Measurements from ENCODE around the gene RIMBP2.
"Not testable (repeated sequence)": the region's sequence is repeated elsewhere in the genome, so short reads cannot be mapped to it uniquely, and the experiment has no call there.

RIMBP2 gene

GRCh38 chr12:130589540-130590317 is 126.4 kb downstream of the RIMBP2 start:
- DNase-seq, result no peak

- DNase-seq, result no peak
Observed at GRCh38 chr12:130588696-130589539, 127.2 kb downstream of the RIMBP2 start.

GRCh38 chr12:130587966-130588365 is 128.1 kb downstream of the RIMBP2 start:
- DNase-seq, result no peak

- not testable (repeated sequence) for DNase-seq
Observed at GRCh38 chr12:130584475-130584874, 131.6 kb downstream of the RIMBP2 start.

GRCh38 chr12:130583800-130584199 is 132.3 kb downstream of the RIMBP2 start:
- DNase-seq, result no peak

- DNase-seq, result no peak
Observed at GRCh38 chr12:130583317-130583716, 132.8 kb downstream of the RIMBP2 start.

GRCh38 chr12:130582286-130582685 is 133.8 kb downstream of the RIMBP2 start:
- no peak for DNase-seq

- no peak for DNase-seq
Observed at GRCh38 chr12:130581782-130582181, 134.3 kb downstream of the RIMBP2 start.

- no peak for DNase-seq
Observed at GRCh38 chr12:130579231-130579630, 136.9 kb downstream of the RIMBP2 start.

- DNase-seq, result no peak
Observed at GRCh38 chr12:130577351-130577750, 138.7 kb downstream of the RIMBP2 start.

GRCh38 chr12:130576371-130576816 is 139.7 kb downstream of the RIMBP2 start:
- DNase-seq, result no peak

- DNase-seq, result no peak
Observed at GRCh38 chr12:130574402-130574801, 141.7 kb downstream of the RIMBP2 start.

GRCh38 chr12:130573766-130574165 is 142.3 kb downstream of the RIMBP2 start:
- no peak for DNase-seq

GRCh38 chr12:130573235-130573634 is 142.9 kb downstream of the RIMBP2 start:
- DNase-seq, result no peak

- DNase-seq, result no peak
Observed at GRCh38 chr12:130572553-130572952, 143.5 kb downstream of the RIMBP2 start.

- no peak for DNase-seq
Observed at GRCh38 chr12:130571734-130572133, 144.4 kb downstream of the RIMBP2 start.

GRCh38 chr12:130571089-130571488 is 145.0 kb downstream of the RIMBP2 start:
- DNase-seq, result no peak

GRCh38 chr12:130569521-130569920 is 146.6 kb downstream of the RIMBP2 start:
- DNase-seq, result no peak

GRCh38 chr12:130568501-130568900 is 147.6 kb downstream of the RIMBP2 start:
- DNase-seq, result no peak

GRCh38 chr12:130568041-130568440 is 148.1 kb downstream of the RIMBP2 start:
- no peak for DNase-seq

- DNase-seq, result no peak
Observed at GRCh38 chr12:130566446-130567155, 149.5 kb downstream of the RIMBP2 start.

GRCh38 chr12:130565189-130565588 is 150.9 kb downstream of the RIMBP2 start:
- DNase-seq, result no peak

GRCh38 chr12:130563323-130563722 is 152.8 kb downstream of the RIMBP2 start:
- DNase-seq, result no peak
